T-helper 1 cell treated with Interleukin-12 subunit alpha and Interleukin-12 subunit beta and Interleukin-4 antibody, amounts not matched to agents 30 ng/mL and 1 ng/mL, for 36 hours (primary cell): ENCODE data around the gene CCDC149. TPM values are rescaled to one million over a fixed set of nuclear protein-coding genes. Genes with fewer than 3 reads are reported as not detected.

Experiments used
- intact Hi-C: fragments of 100-400 bp; cut with micrococcal nuclease; formaldehyde crosslinking; loops from one replicate; pipeline ENCODE4 v1.15.1; 2024
- total RNA-seq: library from RNA; stranded (reverse); gene quantifications from 2 replicates; pipeline ENCODE4 v1.2.3, GENCODE V29; 2022

The CCDC149 gene
- total RNA-seq, 1 donor from 2014 or later: not detected

GRCh38 chr4:24805566-24805965, 107.3 kb downstream of the CCDC149 start:
- intact Hi-C loops: no loop called here

GRCh38 chr4:24805067-24805466, 107.8 kb downstream of the CCDC149 start:
- intact Hi-C loops: no loop called here

GRCh38 chr4:24802648-24803047, 110.2 kb downstream of the CCDC149 start:
- intact Hi-C loops: no loop called here

- intact Hi-C loops: no loop called here
Observed at GRCh38 chr4:24801136-24801855, 111.5 kb downstream of the CCDC149 start.

GRCh38 chr4:24800325-24800895, 112.4 kb downstream of the CCDC149 start:
- intact Hi-C loops: no loop called here

- intact Hi-C loops: no loop called here
Observed at GRCh38 chr4:24799544-24800324, 113.1 kb downstream of the CCDC149 start.

GRCh38 chr4:24799196-24799543, 113.7 kb downstream of the CCDC149 start:
- intact Hi-C loops: no loop called here

GRCh38 chr4:24798036-24798610, 114.7 kb downstream of the CCDC149 start:
- intact Hi-C loops: no loop called here

- intact Hi-C loops: no loop called here
Observed at GRCh38 chr4:24796620-24797019, 116.2 kb downstream of the CCDC149 start.

GRCh38 chr4:24795666-24796381, 117.0 kb downstream of the CCDC149 start:
- intact Hi-C loops: no loop called here

- intact Hi-C loops: no loop called here
Observed at GRCh38 chr4:24794916-24795665, 117.8 kb downstream of the CCDC149 start, which contains the start of gene SOD3. Gene SOD3 (plus strand): TSS chr4:24795573. CDS start chr4:24799522, 3,949 bp downstream.

GRCh38 chr4:24794480-24794879, 118.4 kb downstream of the CCDC149 start:
- intact Hi-C loops: no loop called here

- intact Hi-C loops: no loop called here
Observed at GRCh38 chr4:24794051-24794450, 118.8 kb downstream of the CCDC149 start.

- intact Hi-C loops: no loop called here
Observed at GRCh38 chr4:24793219-24794005, 119.4 kb downstream of the CCDC149 start.

- intact Hi-C loops: no loop called here
Observed at GRCh38 chr4:24792552-24792951, 120.3 kb downstream of the CCDC149 start.

- intact Hi-C loops: no loop called here
Observed at GRCh38 chr4:24791043-24791442, 121.8 kb downstream of the CCDC149 start.

- intact Hi-C loops: no loop called here
Observed at GRCh38 chr4:24783506-24783905, 129.3 kb downstream of the CCDC149 start.

GRCh38 chr4:24781999-24782745, 130.7 kb downstream of the CCDC149 start:
- intact Hi-C loops: no loop called here

- intact Hi-C loops: no loop called here
Observed at GRCh38 chr4:24780936-24781495, 131.8 kb downstream of the CCDC149 start.
